Ureter (tissue), 1 donor: ENCODE measurements around the gene GBGT1. TPM values are rescaled to one million over a fixed set of nuclear protein-coding genes. Genes with fewer than 3 reads are reported as not detected.

ENCODE experiments used
- DNase-seq: peaks from one replicate; pipeline ENCODE4 v3.0.0-alpha.2; 2020; ENCODE audit warnings: low spot score
- total RNA-seq: library from RNA; stranded (reverse); gene quantifications from one replicate; pipeline ENCODE4 v1.2.4, GENCODE V29; 2023
- donor health status: DM: yes; HTN: yes; CAD: no.

GBGT1 gene
- total RNA-seq, 1 donor from 2014 or later = 17.2 TPM

GRCh38 chr9:133143639-133144141, 20.0 kb downstream of the GBGT1 start:
- DNase-seq = no peak

GRCh38 chr9:133142684-133143622, 20.8 kb downstream of the GBGT1 start:
- DNase-seq = no peak

GRCh38 chr9:133141833-133142595, 21.7 kb downstream of the GBGT1 start:
- DNase-seq = no peak

DNA sequence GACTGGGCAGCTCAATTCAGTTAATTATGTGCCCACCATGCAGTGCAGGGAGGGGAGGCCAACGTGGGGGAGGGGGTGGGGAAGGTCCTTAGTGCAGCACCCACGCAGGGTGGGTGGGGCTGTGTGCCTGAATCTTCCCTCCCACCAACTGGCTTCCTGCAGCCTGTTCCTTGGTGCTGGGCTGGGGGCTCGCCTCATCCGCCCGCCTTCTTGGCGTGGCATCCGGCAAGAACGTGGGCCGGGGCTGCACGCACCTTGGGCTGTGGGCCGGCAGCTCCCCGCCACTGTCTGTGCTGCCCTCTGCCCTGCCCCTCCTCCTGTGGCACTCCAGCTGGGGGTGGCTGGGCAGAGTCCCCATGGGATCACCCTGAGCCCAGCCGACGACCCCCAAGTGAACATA, 23.1 kb downstream of the GBGT1 start:
- DNase-seq = no peak

- DNase-seq = no peak
These were observed 23.6 kb downstream of the GBGT1 start for GRCh38 chr9:133140174-133140505.

DNA sequence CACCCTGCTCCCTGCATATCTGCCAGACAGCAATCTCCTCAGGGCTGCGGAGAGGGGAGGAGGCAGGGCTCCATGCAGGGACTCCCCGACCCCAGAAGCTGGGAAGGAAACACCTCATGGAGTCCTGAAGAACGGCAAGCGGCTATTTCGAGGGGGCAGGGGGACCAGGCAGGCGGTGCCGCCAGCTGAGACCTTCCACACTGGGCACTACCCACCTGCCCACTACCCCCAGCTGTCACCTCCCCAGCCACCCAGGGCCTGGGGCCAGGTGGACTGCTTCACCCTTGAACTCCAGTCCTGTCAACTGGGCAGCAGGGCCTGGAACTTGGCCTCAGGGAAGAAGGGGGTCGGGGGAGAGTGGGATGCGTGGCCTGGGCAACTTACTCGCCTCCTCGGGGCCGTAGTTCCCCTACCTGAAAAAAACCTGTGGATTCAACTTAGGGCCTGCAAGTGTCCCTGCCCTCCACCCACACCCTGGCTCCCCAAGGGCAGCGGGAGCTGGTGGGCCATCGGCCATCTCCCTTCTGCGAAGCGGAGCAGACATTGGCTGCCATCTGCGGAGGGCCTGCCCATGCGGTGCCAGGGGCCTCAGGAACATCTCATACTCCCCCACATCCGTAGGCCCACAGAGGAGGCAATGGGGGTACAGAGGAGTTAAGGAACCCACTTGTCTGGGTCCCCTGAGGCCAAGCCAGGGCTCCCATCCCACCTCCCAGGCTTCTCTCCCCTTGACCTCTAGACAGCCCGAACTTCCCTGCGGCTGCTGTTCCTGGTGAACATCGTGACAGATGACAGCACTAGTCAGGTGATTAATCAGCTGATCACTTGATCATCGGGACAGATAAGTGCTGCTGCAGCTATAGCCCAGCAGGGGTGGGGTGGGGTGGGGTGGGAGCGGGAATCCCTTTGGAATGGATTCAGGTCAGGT, 24.2 kb downstream of the GBGT1 start:
- no peak for DNase-seq

- no peak for DNase-seq
These were observed 26.1 kb downstream of the GBGT1 start for GRCh38 chr9:133137451-133138231.

- DNase-seq = peak; percentile 86
These were observed 28.5 kb downstream of the GBGT1 start for GRCh38 chr9:133135146-133135745.

DNA sequence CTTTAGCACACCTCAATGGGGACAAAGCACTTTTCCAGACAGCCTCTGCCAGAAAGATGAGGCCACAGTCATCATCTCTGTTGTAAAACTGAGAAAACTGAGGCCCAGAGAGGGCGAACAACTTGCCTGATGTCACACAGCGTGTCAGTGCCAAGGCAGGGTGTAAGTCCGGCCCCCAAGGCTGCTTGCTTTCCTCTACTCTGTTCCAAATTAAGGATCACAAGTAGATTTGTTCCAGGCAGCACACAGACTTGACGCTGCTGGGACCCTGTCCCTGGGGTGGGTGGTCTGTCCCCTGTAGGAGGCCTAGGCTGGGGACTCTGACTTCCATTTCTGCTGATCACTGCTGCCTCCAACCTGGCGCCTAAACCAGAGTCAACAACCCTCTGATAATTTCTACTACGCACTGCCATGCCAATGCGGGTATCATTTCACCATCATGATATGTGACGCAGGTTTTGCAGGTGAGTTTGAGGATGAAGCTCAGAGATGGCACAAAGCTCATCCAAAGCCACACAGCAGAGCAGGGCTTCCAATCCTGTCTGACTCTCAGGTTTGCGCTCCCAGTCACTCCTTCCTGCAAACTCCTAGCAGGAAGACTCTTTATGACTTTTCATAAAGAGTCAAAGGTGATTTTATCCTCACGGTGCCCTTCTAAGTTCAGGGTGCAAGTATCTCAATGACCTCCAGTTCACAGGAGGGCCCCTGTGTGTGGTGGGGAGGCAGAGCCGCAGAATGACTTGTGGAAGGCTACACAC, 29.1 kb downstream of the GBGT1 start:
- no peak for DNase-seq

GRCh38 chr9:133133681-133134387, 29.9 kb downstream of the GBGT1 start:
- DNase-seq = peak; percentile 92

GRCh38 chr9:133132174-133132573, 31.5 kb downstream of the GBGT1 start:
- DNase-seq = no peak

DNA sequence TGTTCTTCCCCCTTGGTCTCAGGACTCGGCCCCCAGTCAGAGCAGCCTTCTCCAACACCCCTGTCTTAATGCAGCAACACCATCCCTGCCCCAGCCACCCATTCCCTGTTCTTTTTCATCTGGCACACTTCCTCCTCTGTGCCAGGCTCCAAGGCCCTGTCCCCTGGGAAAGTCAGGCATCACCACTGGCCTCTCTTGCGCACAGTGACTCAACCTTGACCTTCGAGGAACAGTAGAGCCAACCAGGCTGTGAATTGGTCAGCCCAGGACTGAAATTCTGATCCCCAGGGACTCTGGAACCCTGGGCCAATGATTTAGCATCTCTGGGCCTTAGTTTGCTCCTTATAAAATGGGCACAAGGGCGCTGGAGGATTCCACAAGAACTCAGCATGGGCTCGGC, 32.2 kb downstream of the GBGT1 start:
- DNase-seq = no peak

GRCh38 chr9:133130685-133131244, 32.9 kb downstream of the GBGT1 start:
- DNase-seq = no peak

DNA sequence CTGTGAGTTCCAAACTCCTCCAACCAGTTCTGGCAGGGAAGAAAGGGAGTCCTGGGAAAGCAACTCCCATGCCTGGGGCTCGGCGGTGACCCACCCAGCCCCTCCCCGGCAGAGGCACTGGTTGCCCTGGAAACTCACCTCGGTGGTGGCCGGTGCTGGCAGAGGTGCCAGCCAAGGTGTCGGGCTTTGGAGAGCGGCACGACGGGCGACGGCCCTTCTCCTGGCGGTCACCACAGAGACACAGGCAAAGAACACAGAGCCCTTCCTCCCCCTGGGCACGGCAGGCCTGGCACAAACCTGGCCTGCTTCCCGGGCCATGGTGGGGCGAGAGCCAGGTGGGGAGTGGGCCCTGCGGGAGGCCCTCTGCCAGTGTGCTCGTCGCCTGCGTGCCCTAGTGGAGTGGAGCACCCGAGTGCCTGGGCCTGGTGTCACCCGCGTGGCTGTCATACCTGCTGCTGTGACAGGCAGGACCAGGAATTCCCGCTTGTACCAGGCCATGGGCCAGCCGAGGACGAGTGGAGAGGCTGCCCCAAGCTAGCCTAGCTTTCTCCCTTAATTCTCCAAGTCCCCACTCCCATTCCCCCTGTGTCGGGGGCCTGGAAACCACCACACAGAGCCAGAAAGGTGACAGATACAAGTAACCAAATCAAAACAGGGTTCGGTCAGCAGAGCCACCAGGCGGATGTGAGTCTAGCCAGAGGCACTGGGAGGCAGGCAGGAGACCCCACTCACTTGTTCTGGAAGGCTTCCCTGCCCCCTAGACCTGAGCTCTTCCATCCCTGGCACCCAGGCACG, 34.5 kb downstream of the GBGT1 start:
- no peak for DNase-seq

DNA sequence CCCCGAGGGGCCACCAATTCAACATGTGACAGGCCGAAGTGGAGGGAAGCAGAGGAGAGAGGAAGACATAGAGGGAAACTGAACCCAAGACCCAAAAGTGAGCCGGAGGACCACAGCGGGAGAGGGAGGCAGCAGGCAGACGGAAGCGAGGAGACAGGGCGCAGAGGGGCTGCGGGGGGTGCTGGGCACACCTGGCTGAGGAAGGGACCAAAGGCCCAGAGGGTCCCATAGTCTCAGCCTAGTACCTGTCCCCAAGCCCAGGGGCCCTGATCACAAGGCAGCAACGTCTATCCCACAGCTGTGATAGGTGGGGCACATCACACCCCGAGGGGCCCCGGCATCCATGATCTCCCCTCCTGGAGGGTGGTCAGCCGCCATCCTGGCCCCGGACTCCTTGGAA, 35.6 kb downstream of the GBGT1 start:
- no peak for DNase-seq

GRCh38 chr9:133127340-133127981, 36.3 kb downstream of the GBGT1 start:
- no peak for DNase-seq

DNA sequence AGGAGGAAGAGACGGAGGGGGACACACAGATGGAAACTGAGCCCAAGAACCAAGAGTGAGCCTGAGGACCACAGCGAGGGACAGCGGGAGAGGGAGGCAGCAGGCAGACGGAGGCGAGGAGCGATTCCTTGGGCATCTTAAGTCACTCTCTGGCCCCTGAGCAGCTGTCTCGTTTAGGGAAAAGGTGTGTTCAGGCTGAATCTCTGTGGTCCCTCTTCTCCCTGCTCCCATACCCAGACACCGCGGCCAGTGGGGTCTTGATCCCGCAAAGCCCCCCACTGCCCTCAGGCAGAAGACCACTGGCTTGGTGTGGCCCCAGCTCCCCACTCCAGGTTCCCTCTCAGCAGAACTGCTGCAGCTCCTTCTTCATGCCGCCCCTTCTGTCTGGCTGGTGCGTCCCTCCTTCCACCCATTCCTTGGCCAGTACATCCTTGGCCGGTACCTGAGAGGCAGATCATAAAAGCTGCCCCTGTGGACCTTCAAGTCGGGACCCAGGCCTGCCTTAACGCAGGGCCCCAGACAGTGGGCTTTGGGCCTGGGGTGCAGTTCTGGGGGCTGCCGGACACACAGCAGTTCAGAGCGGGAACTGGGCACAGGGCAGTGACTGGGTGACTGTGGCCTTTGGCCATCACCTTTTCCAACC, 36.9 kb downstream of the GBGT1 start:
- DNase-seq = no peak
